Measurements from ENCODE around the gene ATXN1L. TPM values are rescaled to one million over a fixed set of nuclear protein-coding genes. Genes with fewer than 3 reads are reported as not detected.

Gene ATXN1L
- total RNA-seq, 2 donors from 2014 or later: 17.7 to 35.8 TPM

DNA sequence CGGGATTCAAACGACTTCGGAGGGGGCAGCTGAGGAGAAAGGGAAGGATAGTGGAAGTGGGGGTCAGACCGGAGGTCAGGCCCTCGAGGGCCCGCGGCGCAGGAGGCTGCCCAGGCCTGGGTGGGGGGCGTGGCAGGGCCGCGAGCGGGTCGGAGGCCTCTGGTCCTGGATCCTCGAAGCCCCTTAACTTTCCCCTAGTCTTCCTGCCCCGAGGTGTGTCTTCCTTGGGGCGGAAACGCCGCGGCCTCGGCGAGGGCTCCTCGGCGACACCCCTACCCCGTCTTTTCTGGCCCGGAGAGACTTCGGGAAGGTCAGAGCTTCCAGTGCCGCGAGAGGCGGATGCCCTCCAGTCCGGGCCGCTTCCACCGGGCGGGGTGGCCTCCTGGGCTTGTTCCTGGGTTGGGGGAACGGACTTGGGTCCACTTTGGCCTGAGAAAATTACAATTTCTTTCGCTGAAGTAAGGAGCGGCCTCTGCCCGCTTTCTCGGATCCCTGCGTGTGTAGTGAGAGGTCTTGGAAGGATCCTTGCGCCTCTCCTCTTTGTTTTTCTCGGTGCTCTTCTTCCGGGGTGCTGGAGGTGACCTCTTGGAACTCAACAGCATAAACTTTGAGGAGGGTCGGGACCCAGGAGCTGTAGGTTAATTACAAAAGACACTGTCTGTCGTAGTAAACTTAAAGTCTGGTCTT is 50.0 kb downstream of the ATXN1L start:
- no peaks in the 10 kb centered on the region for H3K36me3 ChIP-seq
- H3K27ac ChIP-seq: peak overlapping the region; percentile 97
- H3K27me3 ChIP-seq (replicated peaks; ENCODE audit: insufficient read depth): no peaks in the 10 kb centered on the region
- DNase-seq (ENCODE audit: low spot score): peak; percentile 15
- peak overlapping the region; percentile 70 to 98 for H3K4me3 ChIP-seq
- WGBS: 1% methylated on average over 37 of the region's 44 CpGs
- no peak for TF ChIP-seq POLR2AphosphoS5 (IDR thresholded peaks at IDR 0.05)
- TF ChIP-seq, protein P1, sequence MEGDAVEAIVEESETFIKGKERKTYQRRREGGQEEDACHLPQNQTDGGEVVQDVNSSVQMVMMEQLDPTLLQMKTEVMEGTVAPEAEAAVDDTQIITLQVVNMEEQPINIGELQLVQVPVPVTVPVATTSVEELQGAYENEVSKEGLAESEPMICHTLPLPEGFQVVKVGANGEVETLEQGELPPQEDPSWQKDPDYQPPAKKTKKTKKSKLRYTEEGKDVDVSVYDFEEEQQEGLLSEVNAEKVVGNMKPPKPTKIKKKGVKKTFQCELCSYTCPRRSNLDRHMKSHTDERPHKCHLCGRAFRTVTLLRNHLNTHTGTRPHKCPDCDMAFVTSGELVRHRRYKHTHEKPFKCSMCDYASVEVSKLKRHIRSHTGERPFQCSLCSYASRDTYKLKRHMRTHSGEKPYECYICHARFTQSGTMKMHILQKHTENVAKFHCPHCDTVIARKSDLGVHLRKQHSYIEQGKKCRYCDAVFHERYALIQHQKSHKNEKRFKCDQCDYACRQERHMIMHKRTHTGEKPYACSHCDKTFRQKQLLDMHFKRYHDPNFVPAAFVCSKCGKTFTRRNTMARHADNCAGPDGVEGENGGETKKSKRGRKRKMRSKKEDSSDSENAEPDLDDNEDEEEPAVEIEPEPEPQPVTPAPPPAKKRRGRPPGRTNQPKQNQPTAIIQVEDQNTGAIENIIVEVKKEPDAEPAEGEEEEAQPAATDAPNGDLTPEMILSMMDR (IDR thresholded peaks at IDR 0.05): no peak
- peak; percentile 9 for TF ChIP-seq POLR2A (IDR thresholded peaks at IDR 0.05)
- peaks cover 2% of the 10 kb centered on the region for H3K4me1 ChIP-seq (replicated peaks)
- intact Hi-C loops (cut with DNase I): loop anchor here (5.0 kb wide), 1 partner anchor 89 kb away; the partner anchor contains the start of gene AP1G1
- no peaks in the 10 kb centered on the region for H3K9me3 ChIP-seq

GRCh38 chr16:71896764-71897368 is 51.1 kb downstream of the ATXN1L start:
- Histone ChIP-seq H3K36me3 (no peaks in the 10 kb centered on the region), H3K9me3 (no peaks in the 10 kb centered on the region), H3K27me3 (replicated peaks; ENCODE audit: insufficient read depth) (no peaks in the 10 kb centered on the region), H3K4me3 (peak overlapping the region; percentile 70 to 98), H3K4me1 (replicated peaks) (peaks cover 2% of the 10 kb centered on the region), H3K27ac (no peak overlapping the region)
- WGBS: 58% methylated on average over 15 of the region's 15 CpGs
- no peak for DNase-seq (ENCODE audit: low spot score)
- intact Hi-C loops (cut with DNase I): loop anchor here (5.0 kb wide), 1 partner anchor 90 kb away; the partner anchor contains the start of gene AP1G1
- TF ChIP-seq, protein P1 (IDR thresholded peaks at IDR 0.05): no peak

GRCh38 chr16:71899171-71899570 is 53.4 kb downstream of the ATXN1L start:
- intact Hi-C loops (cut with DNase I): loop anchor here (5.0 kb wide), 1 partner anchor 92 kb away; the partner anchor contains the start of gene AP1G1
- TF ChIP-seq, protein P1 (IDR thresholded peaks at IDR 0.05): no peak
- no peak for TF ChIP-seq POLR2AphosphoS5 (IDR thresholded peaks at IDR 0.05)
- TF ChIP-seq POLR2A (IDR thresholded peaks at IDR 0.05): no peak
- no peak for DNase-seq (ENCODE audit: low spot score)
- Histone ChIP-seq H3K9me3 (no peaks in the 10 kb centered on the region), H3K27me3 (replicated peaks; ENCODE audit: insufficient read depth) (no peaks in the 10 kb centered on the region), H3K4me3 (no peak overlapping the region), H3K27ac (no peak overlapping the region), H3K36me3 (no peaks in the 10 kb centered on the region), H3K4me1 (replicated peaks) (peaks cover 2% of the 10 kb centered on the region)
- WGBS: 93% methylated on average over 4 of the region's 4 CpGs

DNA sequence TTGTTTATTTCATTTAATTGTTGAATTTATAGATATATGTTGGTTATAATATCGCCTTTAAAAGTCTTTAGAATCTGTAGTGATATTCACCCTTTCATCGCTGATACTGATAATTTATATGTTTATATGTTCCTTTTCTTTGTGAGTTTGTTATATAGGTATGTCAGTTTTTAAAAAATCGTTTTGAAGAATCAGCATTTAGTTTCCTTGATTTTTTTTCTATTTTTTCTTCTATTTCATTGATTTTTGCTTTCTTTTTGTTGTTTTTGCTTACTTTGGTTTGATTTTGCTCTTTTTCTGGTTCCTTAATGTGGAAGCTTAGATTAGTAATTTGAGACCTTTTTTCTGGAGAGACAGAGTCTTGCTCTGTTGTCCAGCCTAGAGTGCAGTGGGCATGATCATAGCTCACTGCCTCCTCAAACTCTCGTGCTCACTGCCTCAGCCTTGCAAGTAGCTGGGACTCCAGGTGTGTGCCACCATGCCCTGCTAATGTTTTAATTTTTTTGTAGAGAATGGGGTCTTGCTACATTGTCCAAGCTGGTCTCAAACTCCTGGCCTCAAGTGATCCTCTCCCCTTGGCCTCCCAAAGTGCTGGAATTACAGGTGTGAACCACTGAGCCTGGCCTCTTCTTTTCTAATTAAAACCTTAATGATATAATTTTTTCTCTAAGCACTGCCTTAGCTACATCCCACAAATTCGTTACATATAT is 57.0 kb downstream of the ATXN1L start:
- H3K4me3 ChIP-seq: no peak overlapping the region
- no peak for TF ChIP-seq POLR2AphosphoS5 (IDR thresholded peaks at IDR 0.05)
- TF ChIP-seq, protein P1 (IDR thresholded peaks at IDR 0.05): no peak
- TF ChIP-seq POLR2A (IDR thresholded peaks at IDR 0.05): no peak
- H3K9me3 ChIP-seq: no peaks in the 10 kb centered on the region
- intact Hi-C loops (cut with DNase I): no loop called here
- WGBS: 90% methylated on average over 5 of the region's 5 CpGs
- no peaks in the 10 kb centered on the region for H3K36me3 ChIP-seq
- no peak for DNase-seq (ENCODE audit: low spot score)
- no peak overlapping the region for H3K27ac ChIP-seq
- no peaks in the 10 kb centered on the region for H3K27me3 ChIP-seq (replicated peaks; ENCODE audit: insufficient read depth)
- H3K4me1 ChIP-seq (replicated peaks): peaks cover under 1% of the 10 kb centered on the region

Measured in prostate gland (tissue), 2 donors.